Suppressor macrophage treated with lipopolysaccharide for 4 hours (primary cell): ENCODE measurements around the gene RPGR.

Experiments
- DNase-seq: peaks from one replicate; pipeline ENCODE4 v3.0.0-alpha.2; 2020

RPGR gene, protein sequence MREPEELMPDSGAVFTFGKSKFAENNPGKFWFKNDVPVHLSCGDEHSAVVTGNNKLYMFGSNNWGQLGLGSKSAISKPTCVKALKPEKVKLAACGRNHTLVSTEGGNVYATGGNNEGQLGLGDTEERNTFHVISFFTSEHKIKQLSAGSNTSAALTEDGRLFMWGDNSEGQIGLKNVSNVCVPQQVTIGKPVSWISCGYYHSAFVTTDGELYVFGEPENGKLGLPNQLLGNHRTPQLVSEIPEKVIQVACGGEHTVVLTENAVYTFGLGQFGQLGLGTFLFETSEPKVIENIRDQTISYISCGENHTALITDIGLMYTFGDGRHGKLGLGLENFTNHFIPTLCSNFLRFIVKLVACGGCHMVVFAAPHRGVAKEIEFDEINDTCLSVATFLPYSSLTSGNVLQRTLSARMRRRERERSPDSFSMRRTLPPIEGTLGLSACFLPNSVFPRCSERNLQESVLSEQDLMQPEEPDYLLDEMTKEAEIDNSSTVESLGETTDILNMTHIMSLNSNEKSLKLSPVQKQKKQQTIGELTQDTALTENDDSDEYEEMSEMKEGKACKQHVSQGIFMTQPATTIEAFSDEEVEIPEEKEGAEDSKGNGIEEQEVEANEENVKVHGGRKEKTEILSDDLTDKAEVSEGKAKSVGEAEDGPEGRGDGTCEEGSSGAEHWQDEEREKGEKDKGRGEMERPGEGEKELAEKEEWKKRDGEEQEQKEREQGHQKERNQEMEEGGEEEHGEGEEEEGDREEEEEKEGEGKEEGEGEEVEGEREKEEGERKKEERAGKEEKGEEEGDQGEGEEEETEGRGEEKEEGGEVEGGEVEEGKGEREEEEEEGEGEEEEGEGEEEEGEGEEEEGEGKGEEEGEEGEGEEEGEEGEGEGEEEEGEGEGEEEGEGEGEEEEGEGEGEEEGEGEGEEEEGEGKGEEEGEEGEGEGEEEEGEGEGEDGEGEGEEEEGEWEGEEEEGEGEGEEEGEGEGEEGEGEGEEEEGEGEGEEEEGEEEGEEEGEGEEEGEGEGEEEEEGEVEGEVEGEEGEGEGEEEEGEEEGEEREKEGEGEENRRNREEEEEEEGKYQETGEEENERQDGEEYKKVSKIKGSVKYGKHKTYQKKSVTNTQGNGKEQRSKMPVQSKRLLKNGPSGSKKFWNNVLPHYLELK

DNA sequence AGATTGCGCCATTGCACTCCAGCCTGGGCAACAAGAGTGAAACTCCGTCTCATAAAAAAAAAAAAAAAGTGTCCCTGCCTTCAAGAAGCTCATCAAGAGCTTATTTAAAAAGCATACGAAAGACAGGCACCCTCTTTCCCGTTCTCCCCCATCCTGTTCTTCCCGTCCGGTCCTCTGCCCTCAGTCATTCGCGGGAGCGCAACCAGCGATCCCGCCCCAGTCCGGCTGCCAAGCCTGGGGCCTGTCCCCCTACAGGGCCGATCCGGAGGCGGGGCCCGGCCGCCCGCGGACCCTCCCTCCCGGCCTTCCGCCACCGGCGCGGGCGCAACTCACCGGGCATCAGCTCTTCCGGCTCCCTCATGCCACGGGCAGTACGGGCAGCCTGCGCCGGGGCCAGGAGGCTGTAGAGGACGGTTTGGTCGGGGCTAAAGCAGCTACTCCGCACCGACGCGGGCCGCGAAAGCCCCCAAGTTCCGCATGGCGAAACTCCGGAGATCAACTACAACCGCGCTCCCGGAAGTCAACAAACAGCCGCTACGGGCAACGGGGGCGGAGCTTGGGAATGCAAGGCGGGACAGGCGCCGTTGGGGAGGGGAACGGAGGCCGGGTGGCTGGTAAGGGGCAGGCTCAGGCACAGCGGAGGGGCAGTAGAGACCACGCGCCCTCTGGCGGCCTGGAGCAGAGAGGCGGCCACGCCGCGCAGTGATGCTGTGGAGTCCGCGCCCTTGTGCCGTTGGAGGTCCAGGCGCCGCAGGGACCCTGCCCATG is at the start of gene RPGR:
Gene RPGR (minus strand): TSS at position 503 of the 768 bp plus-strand sequence. CDS start 142 bp downstream, at position 361.
- peak; percentile 93 for DNase-seq

DNA sequence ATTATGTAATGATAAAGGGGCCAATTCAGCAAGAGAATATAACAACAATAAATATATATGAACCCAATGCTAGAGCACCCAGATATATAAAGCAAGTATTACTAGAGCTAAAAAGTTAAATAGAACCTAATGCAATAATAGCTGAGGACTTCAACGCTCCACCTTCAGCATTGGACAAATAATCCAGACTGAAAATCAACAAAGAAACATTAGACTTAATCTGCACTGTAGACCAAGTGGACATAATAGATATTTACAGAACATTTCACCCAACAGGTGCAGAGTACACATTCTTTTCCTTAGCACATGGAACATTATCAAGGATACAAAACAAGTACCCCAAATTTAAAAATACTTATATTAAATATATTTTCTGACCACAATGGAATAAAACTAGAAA is 49.4 kb upstream of the RPGR start:
- DNase-seq, result no peak

GRCh38 chrX:38375891-38376290 is 48.6 kb upstream of the RPGR start:
- peak; percentile 22 for DNase-seq

GRCh38 chrX:38374431-38374830 is 47.1 kb upstream of the RPGR start:
- no peak for DNase-seq

DNA sequence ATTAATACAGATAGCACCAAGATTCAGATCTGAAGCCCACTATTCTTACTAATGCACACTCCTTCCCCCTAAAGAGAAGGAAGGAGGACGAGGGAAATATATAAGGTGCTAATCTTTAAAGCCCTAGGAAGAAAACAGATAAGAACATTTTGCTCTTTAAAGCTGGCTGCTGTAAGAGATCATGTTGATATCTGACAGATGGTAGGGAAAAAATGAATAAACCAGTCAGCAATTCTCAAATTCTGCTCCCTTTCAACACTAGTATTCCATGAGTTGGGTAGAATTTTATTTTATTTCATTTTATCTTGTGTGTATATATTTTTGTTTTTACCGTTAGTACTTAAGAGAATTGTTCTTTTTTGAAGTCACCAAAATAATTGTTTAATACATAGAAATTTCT is 44.3 kb upstream of the RPGR start:
- DNase-seq, result no peak

DNA sequence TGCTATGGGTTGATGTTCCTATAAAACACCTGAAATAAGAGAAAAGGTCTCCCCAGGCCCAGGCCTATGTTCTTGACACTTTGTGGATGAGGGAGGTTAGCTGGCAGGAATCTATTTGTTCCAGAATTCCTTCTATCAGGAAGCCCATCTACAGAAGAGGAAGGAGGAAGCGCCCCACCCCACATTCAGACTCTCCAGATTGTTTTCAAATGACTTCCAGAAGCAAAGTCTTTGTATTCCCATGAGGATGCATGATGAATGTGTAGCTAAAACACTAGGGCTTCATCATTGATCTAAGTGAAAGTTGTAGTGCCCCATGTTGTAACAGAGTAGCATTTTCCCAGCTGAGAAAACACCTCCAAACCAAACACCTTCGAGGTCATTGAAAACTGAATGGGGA is 41.5 kb upstream of the RPGR start:
- DNase-seq, result no peak

DNA sequence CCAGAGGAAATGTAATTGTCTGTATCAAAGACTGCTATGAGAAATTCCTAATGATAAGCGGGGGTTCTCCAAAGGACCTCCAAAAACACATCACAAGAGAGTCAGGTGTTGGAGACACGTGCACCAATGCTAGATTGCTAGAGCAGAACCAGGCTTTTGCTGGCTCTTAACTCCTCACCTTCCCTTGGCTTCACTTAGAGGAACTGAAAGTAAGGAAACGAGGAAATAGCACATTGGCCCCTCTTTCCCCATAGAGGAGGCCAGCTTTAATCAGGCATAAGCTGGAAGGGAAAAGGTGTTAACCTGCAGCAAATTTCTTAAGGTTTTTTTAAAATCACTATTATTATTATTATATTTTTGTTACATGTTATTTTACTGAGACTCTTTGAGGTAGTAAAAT is 38.6 kb upstream of the RPGR start:
- peak; percentile 47 for DNase-seq

- DNase-seq, result peak; percentile 55
These were observed 35.7 kb upstream of the RPGR start for GRCh38 chrX:38363046-38363445.

DNA sequence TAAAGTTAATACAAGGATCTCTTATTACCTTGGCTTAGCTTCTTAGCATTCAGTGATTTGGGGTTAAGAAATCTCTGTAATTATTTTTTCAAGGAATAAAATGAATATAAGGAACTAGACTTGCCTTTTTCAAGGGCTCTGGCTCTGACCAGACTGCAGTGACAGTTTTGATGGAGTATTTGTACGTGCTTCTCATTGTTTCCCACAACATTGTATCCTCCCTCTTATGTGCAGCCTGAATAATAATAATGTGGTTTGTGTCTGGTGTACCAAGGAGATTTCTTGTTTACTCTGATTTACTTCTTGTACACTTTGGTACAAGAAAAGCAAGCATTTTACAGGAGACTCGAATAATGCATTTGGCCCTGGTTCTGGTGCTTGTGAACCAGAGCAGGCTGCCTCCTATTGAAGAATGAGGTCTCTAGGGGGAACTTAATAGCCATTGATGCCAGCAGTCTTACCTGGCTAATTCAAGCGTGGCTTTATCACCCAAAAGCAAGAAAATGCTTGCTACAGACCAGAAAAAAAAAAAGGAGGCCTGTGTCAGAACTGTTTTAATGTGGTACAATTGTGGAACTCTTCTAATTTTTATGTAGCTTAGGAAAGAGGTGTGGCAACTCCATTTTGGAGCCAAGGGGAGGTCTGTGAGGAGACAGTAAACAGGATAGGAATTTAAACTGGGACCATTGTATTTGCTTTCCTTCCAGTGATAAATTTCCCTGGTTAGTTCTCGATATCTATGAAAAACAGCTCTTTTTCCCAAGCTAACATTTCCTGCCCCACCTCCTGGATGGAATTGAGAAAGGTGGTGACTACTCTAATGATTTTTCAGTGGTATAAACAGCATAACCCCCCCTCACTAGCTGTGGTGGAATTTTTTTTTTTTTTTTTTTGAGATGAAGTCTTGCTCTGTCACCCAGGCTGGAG is 30.7 kb upstream of the RPGR start:
- no peak for DNase-seq

- no peak for DNase-seq
These were observed 29.1 kb upstream of the RPGR start for GRCh38 chrX:38356401-38356800.

GRCh38 chrX:38352362-38352761 is 25.1 kb upstream of the RPGR start, which contains the start of gene OTC:
TSS of gene OTC (plus strand) at chrX:38352604. CDS start at chrX:38352697, 93 bp downstream.
- no peak for DNase-seq

- DNase-seq, result no peak
These were observed 24.0 kb upstream of the RPGR start for GRCh38 chrX:38351346-38351745.

GRCh38 chrX:38347136-38347535 is 19.8 kb upstream of the RPGR start:
- peak; percentile 85 for DNase-seq

DNA sequence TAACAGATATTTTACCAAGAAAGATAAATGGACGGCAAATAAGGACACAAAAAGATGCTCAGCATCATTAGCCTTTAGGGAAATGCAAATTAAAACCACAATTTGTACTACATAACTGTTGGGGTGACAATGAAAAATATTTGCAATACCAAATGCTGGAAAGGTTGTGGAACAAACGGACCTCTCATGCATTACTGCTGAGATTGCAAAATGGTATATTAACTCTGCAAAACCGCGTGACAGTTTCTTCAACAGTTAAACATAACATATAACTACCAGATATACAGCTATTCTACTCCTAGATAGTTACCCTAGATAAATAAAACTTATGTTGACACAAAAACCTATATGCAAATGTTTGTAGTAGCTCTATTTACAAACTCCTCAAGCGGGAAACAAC is 18.8 kb upstream of the RPGR start:
- no peak for DNase-seq

DNA sequence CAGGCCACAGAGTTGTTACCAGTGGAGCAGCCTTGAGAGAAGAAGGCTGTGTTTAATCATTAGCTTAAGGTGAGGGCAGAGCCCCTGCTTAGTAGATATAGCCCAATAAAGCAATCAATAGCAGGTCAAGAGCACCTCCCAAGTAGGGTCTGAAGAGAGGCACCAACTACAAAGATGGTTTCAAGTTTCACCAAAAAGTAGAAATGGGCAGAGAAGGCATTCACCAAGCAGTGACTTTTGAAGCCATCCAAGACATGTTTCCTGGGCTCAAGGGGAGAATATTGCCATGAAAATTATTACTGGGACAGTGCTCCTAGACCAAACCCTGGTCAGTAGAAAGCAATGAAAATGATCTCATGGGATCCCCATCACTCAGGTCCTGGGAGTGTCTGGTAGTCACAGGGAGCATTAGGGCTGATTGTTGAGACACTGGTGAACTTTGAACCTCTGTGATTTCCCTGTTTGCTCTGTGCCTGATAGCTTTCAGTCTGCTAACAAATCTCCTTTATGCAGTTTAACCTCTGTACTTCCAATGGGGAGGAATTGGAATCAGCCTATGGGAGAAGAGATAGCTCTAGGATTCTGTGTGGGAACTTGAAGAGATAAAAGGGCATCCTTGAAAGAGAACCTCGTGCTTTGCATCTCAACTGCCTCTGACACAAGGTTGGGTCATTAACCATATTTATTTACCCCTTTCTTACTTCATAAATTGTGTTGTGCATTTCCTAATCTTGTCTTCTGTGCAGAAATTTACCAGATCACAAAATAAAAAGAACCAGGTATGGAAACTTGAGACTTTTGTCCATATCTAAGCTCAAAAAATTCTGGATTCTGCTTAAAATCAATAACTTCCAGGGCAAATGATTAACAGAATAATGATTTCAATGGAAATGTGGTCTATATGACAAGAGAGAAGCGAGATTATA is 15.8 kb upstream of the RPGR start:
- DNase-seq, result no peak

DNA sequence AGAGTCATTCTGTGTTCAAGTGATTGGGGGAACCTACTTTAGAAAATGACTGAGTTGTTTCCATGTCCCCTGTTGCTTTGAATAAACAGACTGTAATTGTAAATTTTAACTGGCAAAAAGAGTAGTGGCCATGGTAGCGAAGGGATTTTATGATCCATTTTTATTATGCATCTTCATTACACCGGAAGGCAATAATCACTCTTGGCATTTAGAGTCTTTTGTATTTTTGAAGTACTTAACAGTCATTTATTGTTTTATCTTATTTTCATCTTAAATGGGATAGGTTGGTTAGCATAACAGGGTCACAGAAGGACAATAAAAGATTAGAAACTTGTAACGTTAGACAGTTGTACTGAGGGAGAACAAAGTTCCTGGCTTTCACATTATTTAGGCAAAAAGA is 14.1 kb upstream of the RPGR start:
- DNase-seq, result no peak

DNA sequence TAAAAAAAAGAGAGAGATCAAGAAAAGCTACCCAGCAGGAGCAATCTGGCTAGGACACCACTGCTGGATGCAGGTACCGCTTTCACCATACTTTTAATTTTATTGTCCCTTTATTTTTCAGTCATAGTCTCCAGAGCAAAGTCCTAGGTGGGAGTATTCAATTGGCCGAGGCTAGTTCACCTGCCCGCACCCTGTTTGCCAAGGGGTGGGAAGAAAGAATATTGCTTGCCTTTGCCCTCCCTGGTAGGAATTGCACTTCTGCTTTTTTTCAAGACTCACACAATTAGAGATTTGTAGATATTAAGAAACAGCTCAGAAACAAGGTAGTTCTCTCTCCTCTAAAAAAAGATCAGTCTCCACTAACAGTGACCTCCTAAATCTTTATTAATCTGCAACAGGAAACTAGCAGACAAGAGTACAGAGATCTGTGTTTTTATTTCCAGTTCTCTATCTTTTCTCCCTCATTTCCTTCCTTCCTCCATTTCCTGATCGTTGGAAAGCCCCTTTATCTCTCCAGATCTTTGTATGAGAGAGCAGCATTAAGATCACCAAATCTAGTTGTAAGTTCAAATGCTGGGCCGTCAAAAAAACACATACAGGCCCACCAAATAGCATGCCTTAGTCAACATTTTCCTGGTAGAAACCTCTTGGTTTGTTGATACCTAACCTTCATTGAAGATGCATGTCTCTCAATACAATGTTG is 9.4 kb upstream of the RPGR start:
- peak; percentile 3 for DNase-seq

DNA sequence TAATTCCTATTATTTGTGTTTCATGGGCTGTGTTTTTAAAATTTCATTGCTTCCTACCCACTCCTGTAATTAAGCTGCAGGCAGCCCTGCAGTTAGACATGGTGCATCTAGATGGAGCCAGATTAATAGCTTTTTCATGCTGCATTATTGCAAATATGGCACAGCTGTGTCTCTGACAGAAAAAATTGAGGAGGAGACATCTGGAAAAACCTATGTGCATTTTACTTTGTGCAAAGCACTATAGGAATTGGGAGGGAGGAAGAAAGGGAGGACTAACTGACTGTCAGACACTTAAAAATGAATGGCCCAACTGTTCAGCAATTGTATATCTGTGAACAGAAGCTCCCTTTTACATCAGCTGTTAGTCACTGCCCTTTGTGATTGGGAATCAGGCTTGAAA is 8.1 kb upstream of the RPGR start:
- DNase-seq, result no peak

DNA sequence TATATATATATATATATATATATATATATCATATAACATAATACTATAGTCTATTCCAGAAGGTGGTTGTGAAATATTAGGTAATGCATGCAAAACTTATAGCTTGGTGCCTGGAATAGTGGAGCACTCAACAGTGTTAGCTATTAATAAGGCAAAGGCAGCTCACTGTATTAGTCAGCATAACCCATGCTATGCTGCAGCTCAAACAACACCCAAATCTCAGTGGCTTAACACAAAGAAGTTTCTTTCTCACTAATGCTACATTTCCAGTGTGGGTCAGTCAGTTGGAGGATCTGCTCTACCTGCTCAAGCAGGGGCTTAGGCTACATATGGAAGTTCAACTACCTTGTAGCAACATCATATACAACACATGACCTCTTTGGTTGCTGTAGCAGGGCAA is 5.2 kb upstream of the RPGR start:
- no peak for DNase-seq

DNA sequence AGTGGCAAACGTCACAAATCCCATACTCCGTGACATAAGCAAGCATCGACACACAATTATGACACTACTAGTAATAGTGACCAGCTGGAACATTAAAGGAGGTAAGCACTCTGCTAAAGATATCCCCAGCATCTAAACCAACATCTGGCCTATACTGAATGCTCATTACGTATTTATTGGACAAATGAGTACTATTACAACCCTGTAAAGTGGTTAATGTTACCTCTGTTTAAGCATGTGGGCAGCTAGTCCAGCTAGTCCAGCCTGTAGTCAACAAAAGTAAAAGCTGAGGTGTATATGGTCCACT is 419 bp upstream of the RPGR start:
- no peak for DNase-seq
